Keratinocyte (primary cell): ENCODE results near the gene GLIPR1. TPM values are rescaled to one million over a fixed set of nuclear protein-coding genes. Genes with fewer than 3 reads are reported as not detected.
A peak's percentile ranks its signal among the peaks of the same experiment; 100 is the strongest.

Experiments
- DNase-seq: peaks from one replicate; pipeline ENCODE4 v3.0.0-alpha.2; 2011; ENCODE audit warnings: low read depth, missing footprints, low spot score
- FAIRE-seq: peaks from 2 replicates; lab custom pipeline; 2011; peaks lifted over from hg19 to GRCh38; lab: Jason Lieb, UNC
- H2AFZ ChIP-seq: 2 replicates; pipeline ENCODE4 v1.6.0; 2012; ENCODE audit warnings: low read length, control low read depth, inconsistent platforms; ENCODE audit not compliant: control insufficient read depth
- H3K27ac ChIP-seq: 2 replicates; pipeline ENCODE4 v1.5.1; 2011; ENCODE audit warnings: low read length; ENCODE audit not compliant: control insufficient read depth, insufficient read depth
- H3K27me3 ChIP-seq: 3 replicates; pipeline ENCODE4 v1.6.0; 2011; ENCODE audit warnings: low read length; ENCODE audit not compliant: control insufficient read depth, insufficient read depth; ENCODE audit errors: extremely low read depth
- H3K36me3 ChIP-seq, 2 experiments: 2 replicates in 1 of 2; 3 replicates in 1 of 2; pipeline ENCODE4 v1.5.1; 2011; ENCODE audit warnings: low read length in 2 of 2, mild to moderate bottlenecking in 1 of 2; ENCODE audit not compliant: control insufficient read depth in 2 of 2, insufficient read depth in 2 of 2; ENCODE audit errors: extremely low read depth in 1 of 2
- H3K4me1 ChIP-seq: 3 replicates; pipeline ENCODE4 v1.5.1; 2011; ENCODE audit warnings: low read length; ENCODE audit not compliant: control insufficient read depth, insufficient read depth; ENCODE audit errors: extremely low read depth
- H3K4me2 ChIP-seq: 3 replicates; pipeline ENCODE4 v1.6.0; 2011; ENCODE audit warnings: low read depth, low read length; ENCODE audit not compliant: control insufficient read depth, insufficient read depth; ENCODE audit errors: extremely low read depth
- H3K4me3 ChIP-seq, 3 experiments: fragments of 200-600 bp in 1 of 3; sonication (generic) in 1 of 3; 2 replicates in 2 of 3; 3 replicates in 1 of 3; pipeline ENCODE4 v1.5.1; 2011 to 2016; ENCODE audit warnings: low read length in 3 of 3, mild to moderate bottlenecking in 3 of 3, control low read depth in 2 of 3, inconsistent platforms in 1 of 3, low read depth in 1 of 3, mixed read lengths in 1 of 3, mixed run types in 1 of 3, moderate library complexity in 1 of 3; ENCODE audit not compliant: control insufficient read depth in 2 of 3, insufficient read depth in 2 of 3; ENCODE audit errors: extremely low read depth in 1 of 3
- H3K79me2 ChIP-seq: 2 replicates; pipeline ENCODE4 v1.6.0; 2012; ENCODE audit warnings: low read length; ENCODE audit not compliant: control insufficient read depth, insufficient read depth
- H3K9ac ChIP-seq: 3 replicates; pipeline ENCODE4 v1.6.0; 2011; ENCODE audit warnings: low read length; ENCODE audit not compliant: control insufficient read depth, insufficient read depth; ENCODE audit errors: extremely low read depth
- H3K9me1 ChIP-seq: 3 replicates; pipeline ENCODE4 v1.6.0; 2011; ENCODE audit warnings: low read length; ENCODE audit not compliant: control insufficient read depth, insufficient read depth; ENCODE audit errors: extremely low read depth
- H3K9me3 ChIP-seq: 2 replicates; pipeline ENCODE4 v1.5.1; 2012; ENCODE audit warnings: low read depth, low read length; ENCODE audit not compliant: control insufficient read depth
- H4K20me1 ChIP-seq: 3 replicates; pipeline ENCODE4 v1.6.0; 2011; ENCODE audit warnings: low read length; ENCODE audit not compliant: control insufficient read depth, insufficient read depth; ENCODE audit errors: extremely low read depth
- CTCF ChIP-seq, 3 experiments: IDR thresholded peaks in 1 of 3; conservative IDR thresholded peaks in 1 of 3; optimal IDR thresholded peaks in 1 of 3; 2 replicates in 2 of 3; 3 replicates in 1 of 3; pipeline versions ENCODE3 to v1.5.1; 2011; ENCODE audit warnings: low read length in 3 of 3, mild to moderate bottlenecking in 3 of 3, moderate library complexity in 2 of 3, control low read depth in 1 of 3, inconsistent platforms in 1 of 3; ENCODE audit not compliant: insufficient read depth in 2 of 3; ENCODE audit errors: extremely low read depth in 1 of 3
- EZH2 ChIP-seq: IDR thresholded peaks from one replicate; pipeline ENCODE4 v1.6.1; 2012; ENCODE audit warnings: inconsistent platforms, mild to moderate bottlenecking, low read length, moderate library complexity
- dilution Hi-C: fragments of 300-500 bp; cut with MboI; formaldehyde crosslinking; loops from one replicate; pipeline ENCODE4 v1.7.0; 2020; ENCODE audit warnings: low sequenced_read_pairs; ENCODE audit not compliant: extremely low pct_ligation_motif_present
- polyA plus RNA-seq, 5 experiments: library from polyadenylated mRNA; depleted of rRNA in 3 of 5; stranded (reverse) in 3 of 5; stranded (forward) in 1 of 5; unstranded in 1 of 5; fragments of >200 nt; gene quantifications; 1 replicate in 1 of 5; 2 replicates in 3 of 5; 3 replicates in 1 of 5; pipeline versions ENCODE4 v1.2.1 to v1.2.3, GENCODE V29; 2011 to 2012; ENCODE audit warnings: missing spikeins in 2 of 5, low read depth in 1 of 5, low replicate concordance in 1 of 5

GLIPR1 gene
- polyA plus RNA-seq, 1 donor (not counting 4 experiments of a cell fraction or from before 2014, with no cell fraction given), result 10.2 TPM

GRCh38 chr12:75452675-75453330, 27.8 kb upstream of the GLIPR1 start:
- Histone ChIP-seq H3K4me2 (no peak overlapping the region), H3K36me3 (no peaks in the 10 kb centered on the region), H3K4me3 (no peak overlapping the region), H3K9me1 (no peaks in the 10 kb centered on the region), H3K9me3 (peaks cover 2% of the 10 kb centered on the region), H3K27me3 (no peaks in the 10 kb centered on the region), H3K27ac (no peak overlapping the region), H3K9ac (no peak overlapping the region), H2AFZ (no peak overlapping the region), H3K79me2 (no peaks in the 10 kb centered on the region), H4K20me1 (no peaks in the 10 kb centered on the region), H3K4me1 (peaks cover 5% of the 10 kb centered on the region)
- FAIRE-seq (peak; percentile 83), DNase-seq (no peak)
- dilution Hi-C loops, result no loop called here
- TF ChIP-seq EZH2 (no peak), CTCF (optimal IDR thresholded peaks at IDR 0.05 in 1 of 3, IDR thresholded peaks at IDR 0.05 in 1 of 3, conservative IDR thresholded peaks at IDR 0.05 in 1 of 3; ENCODE audit: extremely low read depth in 1 of 3, insufficient read depth in 2 of 3, low read length in 3 of 3) (no peak)

- Histone ChIP-seq H3K4me1 (no peaks in the 10 kb centered on the region), H4K20me1 (no peaks in the 10 kb centered on the region), H3K36me3 (no peaks in the 10 kb centered on the region), H2AFZ (no peak overlapping the region), H3K9me1 (no peaks in the 10 kb centered on the region), H3K4me3 (no peak overlapping the region), H3K9ac (no peak overlapping the region), H3K9me3 (peaks cover 2% of the 10 kb centered on the region), H3K27ac (no peak overlapping the region), H3K27me3 (no peaks in the 10 kb centered on the region), H3K79me2 (no peaks in the 10 kb centered on the region), H3K4me2 (no peak overlapping the region)
- DNase-seq, result no peak
- dilution Hi-C loops, result no loop called here
- TF ChIP-seq EZH2 (no peak), CTCF (optimal IDR thresholded peaks at IDR 0.05 in 1 of 3, IDR thresholded peaks at IDR 0.05 in 1 of 3, conservative IDR thresholded peaks at IDR 0.05 in 1 of 3; ENCODE audit: extremely low read depth in 1 of 3, insufficient read depth in 2 of 3, low read length in 3 of 3) (no peak)
- no peak for FAIRE-seq
These were observed 24.7 kb upstream of the GLIPR1 start for GRCh38 chr12:75455839-75456238.
